ENCODE measurements around the gene PKNOX2. TPM values are rescaled to one million over a fixed set of nuclear protein-coding genes. Genes with fewer than 3 reads are reported as not detected.

PKNOX2 gene
- total and polyA plus RNA-seq, 2 of the 8 experiments (the other 6 are each of a cell fraction or from before 2014, with no cell fraction given) = 2.0 TPM

DNA sequence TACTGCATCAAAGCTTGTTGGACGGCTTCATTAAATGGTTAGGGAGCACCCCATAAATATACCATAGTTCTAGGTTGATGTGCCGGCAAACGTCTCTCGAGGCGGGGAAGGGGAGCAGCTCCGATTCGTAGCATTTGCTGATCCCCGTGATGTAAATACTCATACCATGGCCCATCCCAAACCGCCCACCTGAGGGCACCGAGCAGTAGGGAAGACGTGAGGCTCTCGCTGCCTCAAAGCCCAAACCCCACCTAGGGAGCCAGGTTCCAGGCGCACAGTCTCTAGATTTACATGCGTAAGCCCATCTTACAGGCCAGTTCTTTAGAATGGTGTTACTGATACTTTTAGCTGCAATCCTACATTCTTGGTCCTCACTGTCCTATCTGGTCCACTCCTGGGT is 207.5 kb downstream of the PKNOX2 start:
- Histone ChIP-seq H2BK5ac (ENCODE audit: low read depth, low read length) (peak overlapping the region; percentile 97; the same call in 1 of the 2 replicates), H3K4ac (replicated peaks; ENCODE audit: insufficient read length, low read depth, low read length) (no peak overlapping the region), H2BK15ac (ENCODE audit: low read length) (no peak overlapping the region), H4K5ac (ENCODE audit: insufficient read length, low read depth, low read length) (no peak overlapping the region), H4K20me1 (replicated peaks in 1 of 2; ENCODE audit: control insufficient read depth in 1 of 2, insufficient read depth in 2 of 2, low read length in 2 of 2) (no peaks in the 10 kb centered on the region), H2AK5ac (ENCODE audit: low read depth, low read length) (no peak overlapping the region), H3K23me2 (ENCODE audit: low read depth, low read length) (peaks cover 9% of the 10 kb centered on the region; the same call in 1 of the 2 replicates), H2BK20ac (ENCODE audit: low read length) (peak overlapping the region; percentile 83), H3K79me2 (ENCODE audit: control insufficient read depth in 1 of 2, insufficient read depth in 2 of 2, low read length in 2 of 2) (no peaks in the 10 kb centered on the region), H2BK12ac (ENCODE audit: low read depth, low read length) (peak overlapping the region; percentile 94; the same call in 1 of the 2 replicates), H2BK120ac (replicated peaks; ENCODE audit: low read depth, low read length) (peak overlapping the region; percentile 65), H4K8ac (ENCODE audit: extremely low read depth, insufficient read depth, low read length) (no peak overlapping the region), H3K9me3 (ENCODE audit: insufficient read depth in 2 of 2, low read depth in 1 of 2, low read length in 1 of 2) (no peaks in the 10 kb centered on the region), H3K36me3 (ENCODE audit: control insufficient read depth in 2 of 4, insufficient read depth in 4 of 4, low read length in 3 of 4) (no peaks in the 10 kb centered on the region), H3K14ac (ENCODE audit: insufficient read length) (no peak overlapping the region), H3K4me2 (ENCODE audit: insufficient read depth in 1 of 2, low read depth in 2 of 2, low read length in 2 of 2) (peak overlapping the region; percentile 81 to 90), H3K23ac (ENCODE audit: insufficient read length) (no peak overlapping the region), H3K9ac (replicated peaks in 1 of 4; ENCODE audit: extremely low read depth in 1 of 4, low read depth in 3 of 4, low read length in 3 of 4) (no peak overlapping the region; a peak in 1 of 7 replicates), H3K56ac (replicated peaks; ENCODE audit: insufficient read length, low read depth, low read length) (no peak overlapping the region), H3K18ac (ENCODE audit: extremely low read depth, low read length) (no peak overlapping the region; the same call in 1 of the 2 replicates), H3K4me3 (ENCODE audit: extremely low read depth in 1 of 4, insufficient read depth in 2 of 4, low read depth in 3 of 4, low read length in 4 of 4) (peak overlapping the region in 1 of 4 experiments; percentile 49; a peak in 3 of 8 replicates), H3K27ac (ENCODE audit: low read depth, low read length) (no peak overlapping the region), H3K79me1 (ENCODE audit: low read depth, low read length) (no peaks in the 10 kb centered on the region), H2AFZ (ENCODE audit: low read length) (peak overlapping the region; percentile 88), H3K4me1 (replicated peaks in 1 of 4; ENCODE audit: control insufficient read depth in 3 of 4, insufficient read depth in 4 of 4, low read length in 3 of 4) (peaks cover 25 to 41% (median 38%) of the 10 kb centered on the region in 4 experiments), H3K27me3 (replicated peaks in 1 of 4; ENCODE audit: control insufficient read depth in 3 of 4, extremely low read depth in 1 of 4, insufficient read depth in 3 of 4, low read length in 3 of 4) (peaks cover 0 to 4% (median 0%) of the 10 kb centered on the region in 4 experiments; a peak in 2 of 7 replicates), H4K91ac (replicated peaks; ENCODE audit: insufficient read length, low read length) (peak overlapping the region; percentile 59)
- FAIRE-seq = no peak
- ChIA-PET CTCF (ENCODE audit: partially characterized antibody) (interaction anchor here (0.6 to 16.9 kb wide), 23 partner anchors 8 to 287 kb away, joined by 3 to 315 read pairs (median 6); no protein-coding TSS in a partner anchor), POLR2A (ENCODE audit: partially characterized antibody) (interaction anchor here (0.8 to 2.7 kb wide), 7 partner anchors 8 to 254 kb away, joined by 3 to 15 read pairs (median 3); no protein-coding TSS in a partner anchor)
- 73% methylated on average over 14 of the region's 14 CpGs; no CpG with 5 or more reads in 1 of the 2 experiments for WGBS, 2 experiments (ENCODE audit: extremely low coverage in 1 of 2, insufficient coverage in 1 of 2, insufficient read length in 1 of 2, insufficient replicate concordance in 2 of 2, low coverage in 1 of 2, low lambda C conversion rate in 2 of 2, missing lambda C conversion rate in 1 of 2)
- DNase-seq (ENCODE audit: low read depth in 1 of 2, low spot score in 2 of 2) = peak in 1 of 2 experiments; percentile 54
- TF ChIP-seq CHD2 (IDR thresholded peaks at IDR 0.05; ENCODE audit: low read length) (no peak), EP300 (IDR thresholded peaks at IDR 0.05; ENCODE audit: borderline replicate concordance in 1 of 2, low read depth in 2 of 2, low read length in 2 of 2) (no peak), HDAC6 (IDR thresholded peaks at IDR 0.05; ENCODE audit: low read depth, low read length) (no peak), MAFK (IDR thresholded peaks at IDR 0.05; ENCODE audit: low read depth, low read length) (no peak), SUZ12 (IDR thresholded peaks at IDR 0.05; ENCODE audit: low read length) (no peak), SP2 (IDR thresholded peaks at IDR 0.05; ENCODE audit: low read length) (no peak), NRF1 (IDR thresholded peaks at IDR 0.05; ENCODE audit: low read depth, low read length) (no peak), RAD21 (IDR thresholded peaks at IDR 0.05 in 1 of 2, conservative IDR thresholded peaks at IDR 0.05 in 1 of 2; ENCODE audit: low read depth in 2 of 2, low read length in 2 of 2) (peak in 1 of 2 experiments; percentile 26; a peak in 1 of 4 replicates), HDAC2 (IDR thresholded peaks at IDR 0.05; ENCODE audit: borderline replicate concordance in 1 of 2, low read depth in 2 of 2, low read length in 2 of 2) (no peak), JUND (IDR thresholded peaks at IDR 0.05; ENCODE audit: low read length) (no peak)

All from H1 (cell line).